Posterior vena cava (tissue), 2 donors: Measurements from ENCODE around the gene DHX15. TPM values are rescaled to one million over a fixed set of nuclear protein-coding genes. Genes with fewer than 3 reads are reported as not detected.

Experiments used
- DNase-seq: peaks from one replicate; pipeline ENCODE4 v3.0.0-alpha.2; 2020; ENCODE audit warnings: low spot score
- intact Hi-C, 2 donors: fragments of 100-400 bp; cut with DNase I; formaldehyde crosslinking; loops; one replicate each; pipeline versions ENCODE4 v1.14.1 to v1.14.2; 2022 to 2023
- total RNA-seq, 2 donors: library from RNA; stranded (reverse); fragmentation: NEBNext Ultra II Directional; extraction: Animal tissue kit (Norgen Biotek cat#: 25700); gene quantifications; one replicate each; pipeline ENCODE4 v1.2.1, GENCODE V29; 2021
- donor health status: DM: yes; HTN: yes; CAD: no.
- donor health status: DM: yes; HTN: yes; CAD: no.

DHX15 gene
- total RNA-seq, 2 donors from 2014 or later, result 81.7 to 99.2 TPM

DNA sequence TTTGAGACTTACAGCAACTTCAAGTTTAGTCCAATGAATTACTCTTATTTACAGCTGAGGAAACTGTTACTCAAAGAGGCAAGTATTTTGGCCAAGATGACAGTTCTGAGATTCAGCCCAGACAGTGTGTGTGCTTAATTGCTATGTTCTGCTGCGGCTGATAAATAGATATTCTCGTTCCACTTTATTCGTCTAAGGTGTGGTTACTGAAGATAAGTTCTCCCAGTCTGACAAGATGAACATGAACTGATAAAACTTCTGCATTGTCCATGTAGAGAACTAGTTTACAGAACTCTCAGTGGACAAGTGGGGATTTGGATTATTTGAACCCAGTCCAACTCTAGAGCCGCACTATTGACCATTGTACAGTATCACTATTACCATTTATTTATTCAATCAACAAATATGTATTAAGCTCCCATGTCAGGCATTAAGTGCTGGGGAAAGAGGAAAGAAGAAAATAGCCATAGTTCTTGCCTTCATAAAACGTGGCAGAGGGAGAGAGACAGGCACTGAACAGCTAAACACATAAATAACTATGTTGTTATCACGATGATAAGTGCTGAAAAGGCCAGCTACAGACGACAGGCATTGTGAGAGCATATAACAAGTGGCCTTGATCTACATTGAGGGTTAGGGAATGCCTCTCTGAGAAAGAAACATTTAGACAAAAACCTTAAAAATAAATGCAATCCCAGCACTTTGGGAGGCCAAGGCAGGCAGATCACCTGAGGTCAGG is 4.0 kb upstream of the DHX15 start:
- intact Hi-C loops, result loop anchor here in 1 of 2 donors (10.0 kb wide), 2 partner anchors 206 to 406 kb away; partner anchors contain the start of gene SOD3
- no peak for DNase-seq

DNA sequence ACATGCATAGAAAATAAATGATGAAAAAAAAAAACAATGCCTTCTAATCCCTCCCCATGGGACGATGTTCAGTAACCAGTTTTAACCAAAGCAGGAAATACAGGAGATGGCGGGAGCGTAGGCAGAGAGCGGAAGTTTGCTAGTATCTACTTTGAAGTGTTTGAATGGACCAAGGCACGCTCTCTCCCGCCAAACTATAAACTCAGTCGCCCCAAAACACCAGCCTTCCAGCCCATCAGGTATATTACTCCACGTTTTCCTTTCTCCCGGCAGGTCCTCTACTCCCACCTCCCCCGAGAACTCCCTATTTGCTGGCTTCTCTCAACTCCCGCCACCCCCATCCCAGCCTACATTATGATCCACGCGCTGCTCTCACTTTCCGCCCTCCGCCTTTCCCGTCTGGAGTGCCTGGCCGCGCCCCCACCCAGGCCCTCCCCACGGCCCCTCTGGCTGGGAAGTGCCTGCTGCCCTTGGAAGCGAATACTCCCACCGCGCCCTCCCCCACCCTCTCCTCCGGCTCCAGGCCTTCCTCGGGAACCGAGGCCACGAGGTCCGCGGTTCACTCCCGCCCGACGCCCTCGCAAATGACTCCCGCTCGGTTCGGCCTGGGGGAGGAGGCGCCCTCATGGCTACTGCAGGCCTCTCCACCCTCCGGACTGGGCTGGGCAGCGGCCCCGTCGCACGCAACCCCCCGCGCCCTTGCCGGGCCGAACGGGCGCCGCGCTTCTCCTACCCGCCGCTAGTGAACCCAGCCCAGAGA is 723 bp downstream of the DHX15 start:
- peak; percentile 86 for DNase-seq
- intact Hi-C loops, result loop anchor here in 1 of 2 donors (10.0 kb wide), 2 partner anchors 211 to 411 kb away; partner anchors contain the start of gene SOD3

DNA sequence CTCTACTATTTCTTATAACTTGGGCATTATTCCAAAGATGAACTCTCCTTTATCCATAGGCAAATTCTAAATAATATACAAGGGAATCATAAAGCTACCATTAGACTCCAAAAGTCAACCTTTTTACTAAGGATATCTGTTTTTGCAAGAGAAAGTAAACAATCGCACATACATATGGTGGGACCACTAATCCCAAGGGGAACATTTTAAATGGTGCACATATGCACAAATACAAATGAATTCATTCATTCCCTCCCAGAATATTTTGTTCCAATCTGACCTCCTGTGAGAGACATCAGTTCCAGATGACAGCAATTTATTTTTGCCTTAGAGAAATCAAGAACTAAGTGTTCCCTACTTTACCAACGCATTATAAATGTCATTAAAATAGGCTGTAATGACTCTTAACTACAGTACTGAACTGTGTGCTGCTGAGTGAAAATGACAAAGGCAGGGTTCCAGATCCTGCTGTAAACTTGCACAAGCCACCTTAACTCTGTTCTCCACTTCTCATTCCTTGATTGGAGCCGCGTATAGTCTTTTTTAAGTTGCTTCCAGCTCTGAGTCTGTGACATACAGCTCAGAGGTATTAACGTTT is 2.0 kb downstream of the DHX15 start:
- no peak for DNase-seq
- intact Hi-C loops, result loop anchor here in 1 of 2 donors (10.0 kb wide), 2 partner anchors 212 to 412 kb away; partner anchors contain the start of gene SOD3

DNA sequence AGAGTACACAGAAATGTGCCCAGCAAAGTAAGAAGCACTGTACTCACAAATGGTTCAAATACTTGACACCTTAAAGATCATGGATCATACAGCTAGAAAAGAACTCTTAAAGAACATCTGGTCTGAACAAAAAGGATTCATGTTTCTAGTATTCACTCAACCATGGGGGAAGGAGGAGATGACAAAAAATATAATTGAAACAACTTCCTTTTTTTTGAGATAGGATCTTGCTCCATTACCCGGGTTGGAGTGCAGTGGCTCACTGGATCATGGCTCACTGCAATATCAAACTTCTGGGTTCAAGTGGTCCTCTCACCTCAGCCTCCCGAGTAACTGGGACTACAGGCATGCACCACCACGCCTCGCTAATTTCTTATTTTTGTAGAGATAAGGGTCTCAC is 6.0 kb downstream of the DHX15 start:
- intact Hi-C loops, result no loop called here
- no peak for DNase-seq

DNA sequence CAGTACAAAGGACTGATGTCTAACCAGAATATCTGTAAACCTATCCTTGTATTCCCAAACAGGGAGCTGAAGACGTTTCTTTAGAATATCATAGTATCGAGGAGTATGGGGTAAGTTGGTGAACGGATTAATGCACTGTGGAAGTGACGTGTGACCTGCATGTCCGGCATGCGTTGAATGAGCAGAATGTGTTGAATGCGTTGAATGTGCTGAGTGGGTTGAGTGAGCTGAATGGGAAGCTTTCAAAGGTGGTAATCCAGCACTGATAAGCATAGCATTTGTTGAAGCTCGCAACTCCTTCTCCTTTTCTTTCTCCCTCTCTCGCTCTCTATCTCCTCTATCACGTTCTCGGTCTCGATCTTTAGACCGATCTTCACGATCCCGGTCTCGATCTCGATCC is 8.1 kb downstream of the DHX15 start:
- no peak for DNase-seq
- intact Hi-C loops, result no loop called here

DNA sequence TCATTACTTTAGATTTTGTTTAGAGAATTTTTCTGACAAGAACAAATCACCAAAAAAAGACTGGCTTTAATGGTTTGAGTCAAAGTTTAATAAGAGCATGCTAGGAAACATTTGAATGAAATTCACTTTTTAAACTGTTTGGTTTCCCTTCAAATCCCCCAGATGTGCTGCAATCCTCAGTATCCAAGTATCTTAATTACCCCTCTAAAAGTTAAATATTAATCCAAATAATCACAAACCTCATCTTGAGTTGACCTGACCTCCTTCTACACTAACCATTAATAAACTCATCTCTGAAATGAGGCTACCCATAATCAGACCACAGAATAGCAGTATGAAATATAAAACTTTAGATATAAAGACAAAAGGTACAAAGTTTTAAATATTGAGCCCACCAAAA is 10.1 kb downstream of the DHX15 start:
- DNase-seq, result no peak
- intact Hi-C loops, result no loop called here

DNA sequence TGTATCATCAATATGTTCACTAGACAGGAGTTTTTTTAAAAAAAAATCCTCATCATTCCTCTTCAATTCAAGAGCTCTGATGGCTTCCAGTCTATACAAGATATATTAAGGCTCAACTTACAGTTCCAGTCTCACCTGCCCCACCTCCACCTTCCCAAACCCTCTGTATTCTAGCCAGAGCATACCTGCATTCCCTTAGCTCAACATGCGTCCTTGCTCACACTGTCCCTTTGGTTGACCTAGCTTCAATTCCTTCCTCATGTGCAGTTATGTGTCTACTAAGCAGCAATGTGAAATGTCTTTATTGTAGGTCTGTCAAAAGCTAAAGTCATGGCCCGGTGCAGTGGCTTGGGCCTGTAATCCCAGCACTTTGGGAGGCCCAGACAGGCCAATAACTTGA is 10.8 kb downstream of the DHX15 start:
- DNase-seq, result no peak
- intact Hi-C loops, result no loop called here

DNA sequence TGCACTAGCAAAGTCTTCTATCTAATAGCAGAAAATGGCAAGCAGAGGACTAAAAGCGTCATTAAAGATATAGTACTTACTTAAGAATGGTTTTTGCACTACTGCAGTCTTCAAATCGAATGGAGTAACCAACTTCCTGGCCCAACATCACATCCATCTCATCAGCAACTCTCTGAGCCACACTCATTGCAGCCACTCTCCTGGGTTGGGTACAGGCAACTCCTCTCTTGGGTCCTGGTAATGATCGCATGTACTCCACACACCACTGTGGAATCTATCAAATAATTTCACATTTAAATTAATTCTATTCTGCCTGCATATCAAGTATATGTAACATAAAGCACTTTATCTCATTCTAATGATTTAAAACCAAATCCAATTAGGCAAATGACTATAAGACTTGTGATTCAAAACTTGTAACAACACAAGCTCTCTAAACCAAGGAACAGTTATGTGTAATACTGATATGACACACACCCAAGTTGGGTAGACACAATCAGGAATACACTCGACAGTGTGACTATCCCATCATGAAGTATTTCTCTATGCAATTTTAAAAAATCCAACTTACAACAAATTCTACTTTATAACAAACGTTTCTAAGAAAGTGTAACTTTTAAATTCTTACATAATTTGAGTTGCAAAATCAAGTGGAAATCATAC is 13.6 kb downstream of the DHX15 start:
- intact Hi-C loops, result no loop called here
- no peak for DNase-seq

DNA sequence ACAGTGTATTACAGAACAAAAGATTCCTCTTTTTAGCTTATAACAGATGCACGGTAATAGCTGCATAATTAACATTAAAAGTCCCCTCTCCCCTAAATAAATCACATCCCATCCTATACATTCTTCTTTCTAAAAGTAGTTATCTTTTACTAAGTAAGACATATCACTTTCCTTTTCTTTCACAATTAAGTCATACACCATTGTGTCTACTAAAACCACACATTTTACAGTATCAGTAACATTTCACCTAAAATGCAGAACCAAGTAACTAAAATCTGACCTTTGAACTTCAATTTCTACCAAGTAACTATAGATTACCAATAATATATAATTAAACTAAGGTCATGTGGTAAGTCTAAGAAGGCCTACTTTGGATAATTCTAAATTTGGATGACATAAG is 14.2 kb downstream of the DHX15 start:
- DNase-seq, result no peak

DNA sequence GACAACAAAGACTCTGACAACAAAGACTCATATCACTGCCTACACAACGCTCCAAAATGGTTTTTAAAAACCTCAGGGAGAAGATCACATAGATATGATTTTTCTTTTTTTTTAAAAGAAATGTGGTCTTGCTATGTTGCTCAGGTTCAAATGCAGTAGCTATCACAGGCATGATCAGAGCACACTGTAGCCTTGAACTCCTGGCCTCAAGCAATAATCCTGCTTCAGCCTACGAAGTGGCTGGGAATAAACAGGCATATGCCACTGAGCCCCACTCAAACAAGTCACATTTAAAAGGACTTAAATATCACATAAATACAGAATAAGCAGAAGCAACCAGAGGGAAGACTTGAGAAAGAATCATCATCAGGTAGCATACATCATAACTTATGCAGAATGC is 14.7 kb downstream of the DHX15 start:
- no peak for DNase-seq
- intact Hi-C loops, result no loop called here

More for the DNA sequence above, 14.2 kb downstream of the DHX15 start:
- intact Hi-C loops, result no loop called here

DNA sequence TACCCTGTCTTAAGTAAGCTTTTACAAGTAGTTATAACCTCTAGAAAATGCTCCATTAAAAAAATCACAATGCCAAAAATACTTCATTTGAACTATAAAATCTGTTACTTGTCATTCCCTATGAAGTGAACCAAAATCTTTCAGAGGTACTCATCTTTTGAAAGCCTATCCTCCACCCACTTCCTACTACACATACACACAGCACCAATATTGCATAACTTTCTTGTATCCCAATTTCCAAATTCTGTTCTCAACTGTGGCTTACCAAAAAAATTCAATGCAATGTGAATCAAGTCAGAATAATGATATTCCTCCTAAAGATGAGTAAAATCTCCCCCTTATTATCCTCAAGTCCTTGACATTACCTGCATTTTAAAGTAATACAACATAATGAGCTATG is 15.9 kb downstream of the DHX15 start:
- intact Hi-C loops, result no loop called here
- no peak for DNase-seq

DNA sequence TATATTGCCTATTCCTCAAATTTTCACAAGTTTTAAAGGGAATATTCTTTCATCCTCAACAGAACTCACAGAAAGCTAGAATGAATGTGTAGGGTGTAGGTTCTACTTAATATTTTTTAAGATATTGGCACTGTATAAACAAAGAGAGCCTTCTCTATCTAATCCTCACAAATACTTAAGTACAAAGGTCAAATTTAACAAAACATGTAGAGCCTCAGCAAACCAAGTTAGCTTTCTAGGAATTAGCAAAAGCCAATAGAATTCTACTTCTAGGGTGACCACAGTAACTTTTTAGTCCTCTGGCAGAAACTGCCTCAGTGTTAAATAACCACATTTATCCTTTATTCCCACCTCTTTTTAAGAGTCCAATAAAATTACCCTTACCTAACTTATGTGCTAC is 19.3 kb downstream of the DHX15 start:
- DNase-seq, result no peak
- intact Hi-C loops, result no loop called here

DNA sequence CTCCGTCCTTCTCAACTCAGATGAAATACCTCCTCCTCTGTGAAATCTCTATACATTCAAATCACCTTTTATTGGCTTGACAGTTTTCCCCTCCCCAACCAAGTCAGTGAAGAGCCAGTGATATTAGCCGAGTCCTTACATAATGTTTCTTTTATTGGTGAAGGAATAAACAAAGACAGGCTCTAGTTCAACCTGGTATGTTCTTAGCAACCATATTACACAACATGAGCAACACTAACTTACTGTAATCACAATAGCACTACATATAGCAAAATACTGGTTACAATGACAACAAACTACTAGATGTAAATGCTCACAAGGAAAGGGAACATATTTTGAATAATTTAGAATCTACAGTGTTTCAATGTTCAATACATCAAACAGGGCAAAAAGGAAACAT is 19.9 kb downstream of the DHX15 start:
- DNase-seq, result no peak
- intact Hi-C loops, result no loop called here

DNA sequence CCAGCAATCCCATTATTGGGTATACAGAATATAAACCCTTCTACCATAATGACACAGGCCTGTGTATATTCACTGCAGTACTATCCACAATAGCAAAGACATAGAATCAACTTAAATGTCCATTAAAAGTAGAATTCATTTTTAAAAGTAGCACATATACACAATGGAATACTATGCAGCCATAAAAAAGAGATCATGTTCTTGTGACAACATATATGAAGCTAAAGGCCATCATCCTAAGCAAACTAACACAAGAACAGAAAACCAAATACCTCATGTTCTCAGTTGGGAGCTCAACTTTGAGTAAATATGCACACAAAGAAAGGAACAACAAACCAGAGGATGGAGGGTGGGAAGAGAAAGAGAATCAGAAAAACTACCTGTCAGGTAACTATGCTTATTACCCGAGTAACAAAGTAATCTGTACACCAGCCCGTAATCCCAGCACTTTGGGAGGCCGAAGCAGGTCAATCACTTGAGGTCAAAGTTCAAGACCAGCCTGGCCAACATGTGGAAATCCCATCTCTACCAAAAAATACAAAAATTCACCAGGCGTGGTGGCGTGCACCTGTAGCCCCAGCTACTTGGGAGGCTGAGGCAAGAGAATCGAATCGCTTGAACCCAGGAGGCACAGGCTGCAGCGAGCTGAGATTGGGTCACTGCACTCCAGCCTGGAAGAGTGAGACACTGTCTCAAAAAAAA is 22.8 kb downstream of the DHX15 start:
- no peak for DNase-seq
- intact Hi-C loops, result no loop called here

DNA sequence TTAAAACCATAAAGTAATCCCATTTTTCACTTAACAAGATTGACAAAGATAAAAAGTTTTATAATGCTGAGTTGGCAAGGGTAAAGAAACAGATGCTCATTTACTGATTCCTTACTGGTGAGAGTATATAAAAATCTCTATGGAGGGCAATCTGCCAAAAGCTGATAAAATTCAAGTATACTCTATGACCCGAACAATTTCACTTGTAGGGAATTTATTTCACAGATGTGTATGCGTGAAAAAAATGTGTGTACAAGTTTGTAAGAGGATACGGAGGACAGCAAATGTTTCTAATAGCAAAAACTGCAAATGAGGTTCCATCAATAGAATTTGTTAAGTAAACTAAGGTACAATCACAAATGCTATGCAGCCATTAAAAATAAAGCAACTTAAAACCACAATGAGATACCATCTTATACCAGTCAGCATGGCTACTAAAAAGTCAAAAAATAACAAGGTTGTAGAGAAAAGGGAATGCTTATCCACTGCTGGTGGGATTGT is 23.4 kb downstream of the DHX15 start:
- intact Hi-C loops, result no loop called here

DNA sequence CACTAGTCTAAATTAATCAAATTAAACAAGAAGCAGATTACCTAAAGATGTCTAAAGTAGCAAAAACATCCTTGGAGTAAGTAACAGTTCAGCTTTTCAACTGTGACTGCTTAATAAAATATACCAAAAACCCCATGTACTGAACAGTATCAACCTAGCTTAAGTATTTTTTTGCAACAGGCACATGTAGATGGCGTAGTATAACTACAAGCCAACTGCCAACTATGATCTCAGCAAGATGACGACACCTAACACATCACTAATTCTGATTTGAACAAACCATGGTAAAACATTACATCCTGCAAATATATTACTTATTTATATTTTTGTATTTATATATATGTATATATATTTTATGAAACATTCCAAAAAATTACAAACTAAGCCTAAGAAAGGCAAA is 24.5 kb downstream of the DHX15 start:
- no peak for DNase-seq
- intact Hi-C loops, result no loop called here

More for the DNA sequence above, 23.4 kb downstream of the DHX15 start:
- DNase-seq, result no peak

DNA sequence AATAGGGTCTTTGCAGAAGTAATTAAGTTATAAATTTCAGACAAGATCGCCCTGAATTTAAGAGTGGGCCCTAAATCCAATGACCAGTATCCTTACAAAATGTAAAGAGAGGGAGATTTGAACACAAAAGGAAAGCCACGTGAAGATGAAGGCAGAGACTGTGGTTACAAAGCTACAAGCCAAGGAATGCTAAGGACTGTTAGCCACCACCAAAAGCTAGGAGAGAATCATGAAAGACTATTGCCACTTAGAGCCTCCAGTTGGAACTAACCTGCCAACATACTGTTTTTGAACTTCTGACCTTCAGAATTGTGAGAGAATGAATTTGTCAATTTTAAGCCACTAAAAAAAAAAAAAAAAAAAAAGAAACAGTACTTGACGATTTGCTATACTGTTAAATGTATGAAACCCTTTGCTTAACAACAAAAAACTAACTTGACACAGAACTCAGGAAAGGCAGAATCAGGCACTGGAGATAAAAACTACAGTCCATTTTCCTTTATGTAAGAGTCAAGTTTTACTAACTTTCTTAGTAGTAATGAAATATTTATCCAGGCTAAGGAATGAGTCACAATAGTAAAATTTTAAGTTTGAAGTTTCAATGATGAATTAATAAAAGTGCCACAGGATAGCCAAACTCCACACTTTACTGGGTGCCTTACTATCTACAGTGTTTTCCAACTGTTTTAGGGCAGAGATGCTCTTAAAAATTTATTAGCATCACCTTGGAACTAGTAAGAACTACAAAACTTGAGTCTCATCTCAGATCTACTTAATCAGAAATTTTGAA is 25.1 kb downstream of the DHX15 start:
- DNase-seq, result no peak
- intact Hi-C loops, result no loop called here
